Activated CD4-positive, alpha-beta T cell treated with anti-CD3 and anti-CD28 coated beads for 48 hours (primary cell): ENCODE data around the gene MCF2L2.

Experiments
- DNase-seq: peaks from one replicate; pipeline ENCODE4 v3.0.0-alpha.2; 2020

MCF2L2 gene

GRCh38 chr3:183287301-183287971 lies 141.0 kb downstream of the MCF2L2 start:
- DNase-seq, result peak; percentile 39

GRCh38 chr3:183285828-183286457 lies 142.5 kb downstream of the MCF2L2 start:
- DNase-seq, result peak; percentile 96

GRCh38 chr3:183285318-183285717 lies 143.1 kb downstream of the MCF2L2 start:
- DNase-seq, result no peak

DNA sequence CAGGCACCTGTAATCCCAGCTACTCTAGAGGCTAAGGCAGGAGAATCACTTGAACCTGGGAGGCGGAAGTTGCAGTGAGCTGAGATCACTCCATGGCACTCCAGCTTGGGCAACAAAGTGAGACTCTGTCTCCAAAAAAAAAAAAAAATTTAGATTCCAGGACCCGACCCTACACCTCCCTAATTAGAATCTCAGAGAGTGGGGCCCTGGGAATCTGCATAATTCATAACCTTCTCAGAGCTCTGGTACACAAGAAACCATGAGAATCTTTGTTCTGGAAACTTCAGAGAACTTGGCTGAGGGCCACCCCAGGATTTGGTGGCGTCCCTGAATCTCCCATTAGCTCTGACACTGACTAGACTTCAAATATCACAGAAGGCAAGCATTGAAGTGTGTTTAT lies 143.8 kb downstream of the MCF2L2 start:
- DNase-seq, result no peak

GRCh38 chr3:183283886-183284285 lies 144.5 kb downstream of the MCF2L2 start:
- no peak for DNase-seq

- DNase-seq, result no peak
Observed at GRCh38 chr3:183281126-183281797, 147.2 kb downstream of the MCF2L2 start.

- DNase-seq, result no peak
Observed at GRCh38 chr3:183279371-183279770, 149.0 kb downstream of the MCF2L2 start.

DNA sequence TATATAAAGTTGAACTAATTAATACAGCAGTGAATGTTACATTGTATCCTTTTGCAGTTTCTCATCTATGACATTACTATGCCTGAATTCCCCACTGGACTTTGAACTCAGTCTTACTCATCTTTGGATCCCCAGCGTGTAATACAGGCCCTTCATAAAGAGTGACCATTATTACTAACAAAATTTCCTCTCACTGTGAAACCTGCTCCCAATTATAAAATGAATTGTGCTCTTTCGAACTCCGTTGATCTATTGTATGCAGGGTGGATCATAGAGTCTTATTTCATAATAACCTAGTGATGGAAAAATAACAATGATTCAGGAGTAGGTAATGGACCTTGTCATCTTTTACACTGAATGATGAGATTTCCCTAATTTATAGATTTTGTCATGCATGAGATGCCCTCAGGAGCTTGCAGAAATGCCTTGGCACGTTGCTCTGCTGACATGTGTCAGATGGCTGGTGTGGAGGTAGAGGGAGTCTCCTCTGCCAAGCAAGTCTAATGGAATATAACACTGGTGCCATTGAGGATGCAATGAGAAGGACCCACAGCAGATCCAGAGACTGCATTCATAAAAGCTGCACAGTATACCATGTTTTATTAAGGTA lies 149.8 kb downstream of the MCF2L2 start:
- DNase-seq, result no peak

DNA sequence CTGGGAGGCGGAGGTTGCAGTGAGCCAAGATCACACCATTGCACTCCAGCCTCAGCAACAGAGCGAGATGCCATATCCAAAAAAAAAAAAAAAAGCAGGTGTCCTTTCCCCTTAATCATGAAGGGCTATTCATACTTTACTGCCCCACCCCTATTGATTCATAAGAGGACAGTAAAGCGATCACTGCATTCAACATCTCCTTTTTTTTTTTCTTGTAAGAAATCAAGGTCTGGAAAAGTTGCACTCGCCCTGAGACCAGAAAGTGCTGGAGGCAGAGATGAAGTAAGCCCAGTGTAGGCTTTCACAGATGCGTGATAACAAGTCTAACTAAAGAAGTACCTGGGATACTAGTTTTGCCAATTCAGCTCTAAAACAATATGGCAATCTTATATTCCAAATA lies 151.2 kb downstream of the MCF2L2 start:
- no peak for DNase-seq

- no peak for DNase-seq
Observed at GRCh38 chr3:183275937-183276336, 152.5 kb downstream of the MCF2L2 start.

- no peak for DNase-seq
Observed at GRCh38 chr3:183275418-183275817, 153.0 kb downstream of the MCF2L2 start.

GRCh38 chr3:183274609-183275008 lies 153.8 kb downstream of the MCF2L2 start:
- no peak for DNase-seq

DNA sequence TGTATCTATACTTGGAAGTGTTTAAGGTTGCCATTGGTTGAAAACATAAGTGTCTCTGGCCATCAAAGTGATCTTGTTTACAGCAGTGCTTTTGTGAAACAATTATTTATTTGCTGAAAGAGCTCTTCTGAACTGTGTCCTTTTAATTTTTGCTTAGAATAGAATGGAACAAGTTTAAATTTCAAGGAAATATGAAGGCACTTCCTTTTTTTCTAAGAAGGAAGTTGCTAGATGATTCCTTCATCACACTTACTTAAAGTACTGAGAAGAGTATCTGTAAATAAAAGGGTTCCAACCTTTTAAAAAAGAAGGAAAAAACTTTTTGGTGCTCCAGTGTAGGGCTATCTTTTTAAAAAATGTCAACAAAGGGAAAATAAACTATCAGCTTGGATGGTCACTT lies 155.6 kb downstream of the MCF2L2 start:
- DNase-seq, result no peak

DNA sequence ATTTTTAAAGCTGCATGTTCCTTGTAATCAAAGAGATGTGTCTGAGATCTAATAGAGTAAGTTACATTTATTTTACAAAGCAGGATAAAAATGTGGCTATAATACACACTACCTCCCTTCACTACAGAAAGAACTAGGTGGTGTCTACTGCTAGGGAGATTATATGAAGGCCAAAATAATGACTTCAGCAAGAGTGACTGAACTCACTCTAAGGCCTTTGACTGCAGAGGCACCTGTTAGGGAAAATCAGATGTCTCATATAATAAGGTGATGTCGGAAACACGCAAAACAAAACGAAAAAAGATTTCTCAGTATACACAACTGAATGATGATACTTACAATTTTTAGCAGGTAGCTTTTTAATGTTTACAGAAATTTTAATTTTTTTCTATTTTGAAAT lies 156.3 kb downstream of the MCF2L2 start:
- DNase-seq, result no peak

DNA sequence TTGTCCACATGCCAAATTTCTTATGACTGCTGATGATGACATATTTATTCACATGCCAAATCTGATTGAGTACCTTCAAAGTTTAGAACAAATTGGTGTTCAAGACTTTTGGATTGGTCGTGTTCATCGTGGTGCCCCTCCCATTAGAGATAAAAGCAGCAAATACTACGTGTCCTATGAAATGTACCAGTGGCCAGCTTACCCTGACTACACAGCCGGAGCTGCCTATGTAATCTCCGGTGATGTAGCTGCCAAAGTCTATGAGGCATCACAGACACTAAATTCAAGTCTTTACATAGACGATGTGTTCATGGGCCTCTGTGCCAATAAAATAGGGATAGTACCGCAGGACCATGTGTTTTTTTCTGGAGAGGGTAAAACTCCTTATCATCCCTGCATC lies 158.1 kb downstream of the MCF2L2 start:
- no peak for DNase-seq

GRCh38 chr3:183269345-183269744 lies 159.1 kb downstream of the MCF2L2 start:
- no peak for DNase-seq

- peak; percentile 38 for DNase-seq
Observed at GRCh38 chr3:183268366-183268765, 160.1 kb downstream of the MCF2L2 start.

DNA sequence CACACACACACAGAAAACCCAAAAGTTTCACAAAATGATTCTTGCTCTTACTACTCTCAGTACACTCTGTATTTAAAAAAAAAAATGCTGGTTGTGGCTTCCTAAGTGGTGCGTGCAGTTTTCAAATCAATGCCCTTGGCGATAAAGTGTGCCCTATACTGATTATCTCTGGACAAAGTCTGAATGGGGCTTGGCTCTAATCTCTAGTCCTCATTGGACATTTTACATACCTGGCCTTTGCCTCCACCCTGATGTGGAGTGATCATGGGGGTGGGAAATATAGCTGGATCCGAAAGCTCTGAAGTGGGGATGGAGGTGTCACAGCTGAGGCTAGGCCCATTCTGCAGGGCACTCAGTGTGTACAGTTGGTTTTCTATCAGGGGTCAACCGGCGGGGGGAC lies 161.3 kb downstream of the MCF2L2 start:
- DNase-seq, result no peak

GRCh38 chr3:183266454-183266853 lies 162.0 kb downstream of the MCF2L2 start:
- DNase-seq, result peak; percentile 52

DNA sequence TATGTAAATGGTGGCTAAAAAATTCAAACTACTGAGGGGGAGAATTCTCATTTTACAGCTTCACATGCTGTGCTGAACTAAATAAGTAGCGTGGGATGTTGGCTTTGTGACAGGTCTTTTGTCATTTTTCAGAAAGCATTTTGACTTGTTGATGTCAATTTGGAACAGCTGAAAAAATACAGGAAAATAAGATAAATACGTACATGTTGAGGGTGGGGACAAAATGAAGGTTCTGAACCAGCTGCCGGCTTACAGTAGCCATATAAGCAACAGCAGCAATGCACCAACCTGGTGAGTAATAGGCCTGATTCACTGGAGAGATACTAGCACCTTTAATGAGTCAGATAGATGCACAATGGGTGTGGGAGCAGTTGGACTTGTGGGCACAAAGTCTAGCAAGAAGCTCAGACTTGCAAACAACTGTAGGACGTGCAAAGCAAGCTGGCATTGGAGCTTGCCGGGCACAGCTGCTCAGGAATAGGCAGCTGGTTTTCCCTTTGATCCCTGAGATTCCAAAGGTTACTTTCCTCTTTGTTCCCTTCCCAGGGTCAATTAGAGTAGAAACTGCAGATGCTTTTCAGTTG lies 162.5 kb downstream of the MCF2L2 start:
- peak; percentile 75 for DNase-seq

DNA sequence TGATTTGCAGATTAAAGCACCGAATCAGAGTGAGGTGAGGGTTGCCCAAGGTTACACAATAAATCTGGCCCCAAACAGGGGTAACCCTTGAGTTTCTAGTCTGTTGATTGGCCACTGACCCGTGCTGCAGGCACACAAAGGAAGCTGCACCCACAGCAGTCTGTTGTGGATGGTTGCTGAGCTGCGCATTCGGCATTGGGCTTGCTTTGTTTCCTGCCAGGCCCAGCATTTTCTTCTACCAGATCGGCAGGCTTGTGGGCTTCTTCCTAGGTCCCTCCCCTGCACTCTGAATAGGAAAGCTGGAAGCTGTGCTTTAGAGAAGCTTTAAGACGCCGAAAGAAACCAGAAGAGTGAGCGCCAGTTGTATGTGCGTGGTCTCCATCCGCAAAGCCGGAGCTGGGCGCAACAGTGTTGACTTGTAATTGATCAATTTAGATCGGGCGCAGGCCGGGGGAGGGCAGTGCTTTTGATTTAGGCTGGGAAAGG lies 163.2 kb downstream of the MCF2L2 start:
- DNase-seq, result no peak

DNA sequence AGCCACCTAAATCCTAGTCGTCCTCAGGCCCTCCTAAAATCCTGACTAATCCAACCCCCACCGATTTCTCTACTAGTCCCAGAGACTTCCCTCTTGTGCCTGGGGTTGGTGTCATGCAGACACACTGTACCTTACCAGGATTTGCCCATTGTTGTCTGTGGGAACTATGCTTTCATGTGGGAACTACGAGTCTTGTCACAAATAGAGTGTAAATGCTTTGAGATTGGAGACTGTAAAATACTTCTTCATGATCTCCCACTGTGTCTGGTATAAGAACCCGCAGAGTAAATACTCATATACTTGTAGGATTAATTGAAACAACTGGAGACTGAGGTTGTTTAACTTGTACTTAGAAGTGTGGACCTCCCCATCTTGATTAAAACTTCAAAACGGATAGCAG lies 164.2 kb downstream of the MCF2L2 start:
- no peak for DNase-seq

DNA sequence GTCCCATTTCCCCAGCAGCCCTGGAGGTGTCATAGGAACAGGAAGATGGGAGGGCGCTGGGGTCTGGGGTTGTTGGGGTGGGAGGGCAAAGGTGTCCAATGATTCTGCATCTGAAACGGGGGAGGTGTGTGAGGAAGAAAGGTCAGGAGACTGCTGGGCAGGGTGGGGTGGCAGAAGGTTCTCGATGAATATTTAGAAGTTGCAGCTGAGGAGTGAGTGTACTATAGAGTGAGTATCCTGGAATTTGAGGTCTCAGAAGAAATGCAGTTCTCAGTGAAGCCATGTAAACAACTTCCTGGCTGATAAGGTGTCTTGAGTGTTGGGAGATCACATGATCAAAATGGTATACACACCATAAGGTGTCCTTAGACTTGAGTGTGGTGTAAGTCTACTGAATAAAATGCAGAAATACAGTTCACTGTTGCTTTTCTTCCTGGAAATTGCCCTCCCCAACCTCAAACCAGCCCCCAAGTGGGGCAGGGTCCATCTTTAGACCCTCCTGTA lies 165.5 kb downstream of the MCF2L2 start:
- DNase-seq, result no peak
